DND-41 (cell line): Measurements from ENCODE around the gene GM2A.

Experiments used
- ATAC-seq: fragments of 200-7000 bp; cut with Tn5 transposase; 3 replicates; pipeline ENCODE4 v1.9.1; 2021; ENCODE audit warnings: low read depth; ENCODE audit not compliant: insufficient read depth
- DNase-seq: peaks from one replicate; pipeline ENCODE4 v3.0.0-alpha.2; 2020
- H2AFZ ChIP-seq: 2 replicates; pipeline ENCODE4 v1.6.0; 2012; ENCODE audit warnings: low read depth, low read length
- H3K27ac ChIP-seq: 2 replicates; pipeline ENCODE4 v1.5.1; 2012; ENCODE audit warnings: low read length, inconsistent platforms
- H3K27me3 ChIP-seq: fragments of 200-600 bp; sonication (generic); 2 replicates; pipeline ENCODE4 v1.6.0; 2012; ENCODE audit warnings: low read length, mild to moderate bottlenecking, inconsistent platforms; ENCODE audit not compliant: insufficient read depth, poor library complexity
- H3K36me3 ChIP-seq: 2 replicates; pipeline ENCODE4 v1.5.1; 2012; ENCODE audit warnings: low read length, inconsistent platforms; ENCODE audit not compliant: insufficient read depth
- H3K4me1 ChIP-seq: 2 replicates; pipeline ENCODE4 v1.5.1; 2012; ENCODE audit warnings: mild to moderate bottlenecking, low read length; ENCODE audit not compliant: insufficient read depth
- H3K4me2 ChIP-seq: 2 replicates; pipeline ENCODE4 v1.6.0; 2012; ENCODE audit warnings: mild to moderate bottlenecking, moderate library complexity, low read length, inconsistent platforms; ENCODE audit not compliant: insufficient read depth
- H3K4me3 ChIP-seq, 2 experiments: fragments of 200-600 bp in 1 of 2; shearing (Covaris generic) in 1 of 2; 2 replicates each; pipeline ENCODE4 v1.5.1; 2012 to 2016; ENCODE audit warnings: inconsistent platforms in 2 of 2, low read length in 2 of 2, mild to moderate bottlenecking in 2 of 2, low read depth in 1 of 2, moderate library complexity in 1 of 2
- H3K79me2 ChIP-seq: 2 replicates; pipeline ENCODE4 v1.6.0; 2012; ENCODE audit warnings: low read length, inconsistent platforms; ENCODE audit not compliant: insufficient read depth
- H3K9ac ChIP-seq: 2 replicates; pipeline ENCODE4 v1.6.0; 2012; ENCODE audit warnings: low read depth, mild to moderate bottlenecking, inconsistent platforms, low read length, moderate library complexity
- H3K9me3 ChIP-seq: 2 replicates; pipeline ENCODE4 v1.5.1; 2012; ENCODE audit warnings: low read length, moderate library complexity, mild to moderate bottlenecking, inconsistent platforms; ENCODE audit not compliant: insufficient read depth, severe bottlenecking
- H4K20me1 ChIP-seq: 2 replicates; pipeline ENCODE4 v1.6.0; 2012; ENCODE audit warnings: low read length; ENCODE audit not compliant: insufficient read depth
- CTCF ChIP-seq: IDR thresholded peaks from 2 replicates; pipeline ENCODE4 v1.5.1; 2012; ENCODE audit warnings: borderline replicate concordance, low read length, moderate library complexity, mild to moderate bottlenecking; ENCODE audit not compliant: poor library complexity, severe bottlenecking; ENCODE audit errors: extremely low read depth
- EZH2 ChIP-seq: IDR thresholded peaks from 3 replicates; pipeline ENCODE4 v1.6.1; 2012; ENCODE audit warnings: borderline replicate concordance, low read depth, mild to moderate bottlenecking, moderate library complexity, low read length, inconsistent platforms; ENCODE audit not compliant: severe bottlenecking

The GM2A gene

GRCh38 chr5:151257731-151258181 lies 4.8 kb downstream of the GM2A start:
- H3K4me1 ChIP-seq, result peaks cover 10% of the 10 kb centered on the region
- H3K9ac ChIP-seq, result no peak overlapping the region
- no peak overlapping the region for H3K27ac ChIP-seq
- DNase-seq, result no peak
- no peak overlapping the region for H3K4me2 ChIP-seq
- no peak for ATAC-seq
- H2AFZ ChIP-seq, result no peak overlapping the region
- H3K36me3 ChIP-seq, result peaks cover 78% of the 10 kb centered on the region
- H4K20me1 ChIP-seq, result peaks cover 66% of the 10 kb centered on the region
- no peaks in the 10 kb centered on the region for H3K9me3 ChIP-seq
- H3K27me3 ChIP-seq, result no peaks in the 10 kb centered on the region
- peaks cover 64% of the 10 kb centered on the region for H3K79me2 ChIP-seq
- no peak overlapping the region for H3K4me3 ChIP-seq
- TF ChIP-seq CTCF, result no peak
- no peak for TF ChIP-seq EZH2

- H3K79me2 ChIP-seq, result peaks cover 60% of the 10 kb centered on the region
- no peak overlapping the region for H3K4me2 ChIP-seq
- no peak overlapping the region for H3K4me3 ChIP-seq
- no peak for ATAC-seq
- H3K4me1 ChIP-seq, result peaks cover 6% of the 10 kb centered on the region
- H3K9me3 ChIP-seq, result no peaks in the 10 kb centered on the region
- no peak for TF ChIP-seq EZH2
- TF ChIP-seq CTCF, result no peak
- H3K9ac ChIP-seq, result no peak overlapping the region
- H3K27ac ChIP-seq, result no peak overlapping the region
- no peak overlapping the region for H2AFZ ChIP-seq
- no peaks in the 10 kb centered on the region for H3K27me3 ChIP-seq
- H4K20me1 ChIP-seq, result peaks cover 63% of the 10 kb centered on the region
- DNase-seq, result no peak
- H3K36me3 ChIP-seq, result peaks cover 82% of the 10 kb centered on the region
These were observed 5.2 kb downstream of the GM2A start for GRCh38 chr5:151258201-151258611.

GRCh38 chr5:151258816-151259215 lies 5.8 kb downstream of the GM2A start:
- Histone ChIP-seq H3K4me3 (no peak overlapping the region), H3K4me1 (0 out of 2 replicates have a peak, but pooled peaks cover under 1% of the 10 kb centered on the region), H3K27me3 (no peaks in the 10 kb centered on the region), H4K20me1 (peaks cover 61% of the 10 kb centered on the region), H3K9ac (no peak overlapping the region), H2AFZ (no peak overlapping the region), H3K27ac (no peak overlapping the region), H3K36me3 (peaks cover 83% of the 10 kb centered on the region), H3K4me2 (no peak overlapping the region), H3K9me3 (no peaks in the 10 kb centered on the region), H3K79me2 (peaks cover 54% of the 10 kb centered on the region)
- ATAC-seq, result peak; percentile 35; the same call in 1 of the 3 replicates
- no peak for DNase-seq
- TF ChIP-seq EZH2 (no peak), CTCF (no peak)

GRCh38 chr5:151259931-151260330 lies 6.9 kb downstream of the GM2A start:
- no peaks in the 10 kb centered on the region for H3K27me3 ChIP-seq
- H3K79me2 ChIP-seq, result peaks cover 43% of the 10 kb centered on the region
- H3K27ac ChIP-seq, result no peak overlapping the region
- no peaks in the 10 kb centered on the region for H3K9me3 ChIP-seq
- no peaks in the 10 kb centered on the region for H3K4me1 ChIP-seq
- H3K9ac ChIP-seq, result no peak overlapping the region
- TF ChIP-seq EZH2, result no peak
- TF ChIP-seq CTCF, result no peak
- H2AFZ ChIP-seq, result no peak overlapping the region
- DNase-seq (no peak), ATAC-seq (no peak)
- H3K4me2 ChIP-seq, result no peak overlapping the region
- H4K20me1 ChIP-seq, result peaks cover 56% of the 10 kb centered on the region
- H3K36me3 ChIP-seq, result peaks cover 88% of the 10 kb centered on the region
- H3K4me3 ChIP-seq, result no peak overlapping the region
